WTC11 (cell line): Measurements from ENCODE around the gene LRRC8D.

Source experiments
- CTCF ChIP-seq: fragments of 200-600 bp; IDR thresholded peaks from 2 replicates; pipeline ENCODE4 v1.8.0; 2022; ENCODE audit warnings: antibody characterized with exemption
- ESRRA ChIP-seq: sonication (generic); formaldehyde crosslinking; IDR thresholded peaks from 2 replicates; pipeline ENCODE4 v1.8.1; 2022; ENCODE audit warnings: mild to moderate bottlenecking, missing genetic modification reagents, borderline replicate concordance
- FOXK1 ChIP-seq: sonication (generic); formaldehyde crosslinking; IDR thresholded peaks from 2 replicates; pipeline ENCODE4 v1.8.0; 2022; ENCODE audit warnings: mild to moderate bottlenecking, moderate library complexity, missing genetic modification reagents
- SMAD3 ChIP-seq: sonication (generic); formaldehyde crosslinking; IDR thresholded peaks from 2 replicates; pipeline ENCODE4 v1.8.0; 2022; ENCODE audit warnings: missing genetic modification reagents, mild to moderate bottlenecking, borderline replicate concordance
- TF ChIP-seq, protein P1 (sequence below): sonication (generic); formaldehyde crosslinking; IDR thresholded peaks from 2 replicates; pipeline ENCODE4 v1.8.1; 2023; ENCODE audit warnings: mild to moderate bottlenecking, missing genetic modification reagents, moderate library complexity

DNA sequence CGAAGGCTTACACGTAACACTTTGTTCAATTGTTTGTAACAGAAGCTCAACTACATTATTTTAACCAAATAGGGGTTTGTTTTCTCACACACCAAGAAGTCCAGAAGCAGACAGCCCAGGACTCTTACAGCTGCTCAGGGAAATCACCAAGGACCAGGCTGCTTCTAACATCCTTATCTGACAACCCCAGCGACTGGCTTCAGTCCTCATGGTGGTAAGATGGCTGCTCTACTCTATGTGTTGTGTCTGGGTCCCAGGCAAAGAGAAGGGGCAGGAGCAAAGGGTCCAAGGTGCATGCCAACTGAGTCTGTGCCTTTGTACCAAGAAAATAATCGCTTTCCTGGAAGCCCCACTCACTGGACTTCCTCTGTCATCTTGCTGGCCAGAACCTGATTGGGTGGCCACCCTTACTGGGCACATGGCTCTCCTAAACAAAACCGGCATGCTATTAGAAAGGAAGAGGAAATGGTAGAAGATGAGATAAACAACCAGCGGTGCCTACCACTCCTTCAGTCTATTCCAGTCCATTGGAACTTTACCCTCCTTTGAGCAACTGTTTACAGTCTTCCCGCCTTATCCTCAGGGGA is 34.1 kb upstream of the LRRC8D start:
- TF ChIP-seq ESRRA (CRISPR knock-in tag) (no peak), CTCF (no peak), FOXK1 (CRISPR knock-in tag) (no peak), SMAD3 (CRISPR knock-in tag) (no peak)
- TF ChIP-seq, protein P1, sequence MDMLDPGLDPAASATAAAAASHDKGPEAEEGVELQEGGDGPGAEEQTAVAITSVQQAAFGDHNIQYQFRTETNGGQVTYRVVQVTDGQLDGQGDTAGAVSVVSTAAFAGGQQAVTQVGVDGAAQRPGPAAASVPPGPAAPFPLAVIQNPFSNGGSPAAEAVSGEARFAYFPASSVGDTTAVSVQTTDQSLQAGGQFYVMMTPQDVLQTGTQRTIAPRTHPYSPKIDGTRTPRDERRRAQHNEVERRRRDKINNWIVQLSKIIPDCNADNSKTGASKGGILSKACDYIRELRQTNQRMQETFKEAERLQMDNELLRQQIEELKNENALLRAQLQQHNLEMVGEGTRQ (CRISPR knock-in tag): no peak
